Measurements from ENCODE around the gene SLC12A3. TPM values are rescaled to one million over a fixed set of nuclear protein-coding genes. Genes with fewer than 3 reads are reported as not detected.

Gene SLC12A3
- total RNA-seq, 1 donor from 2014 or later: not detected

- Mint-ChIP-seq H3K27me3 (ENCODE audit: insufficient read depth) (peaks cover 6% of the 10 kb centered on the region), H3K9me3 (no peaks in the 10 kb centered on the region), H3K36me3 (ENCODE audit: low read depth) (no peaks in the 10 kb centered on the region), H3K4me3 (no peak overlapping the region), H3K27ac (no peak overlapping the region), H3K4me1 (ENCODE audit: low read depth) (no peaks in the 10 kb centered on the region)
- intact Hi-C loops (cut with micrococcal nuclease): no loop called here
- no peak for DNase-seq (ENCODE audit: low spot score)
Measured at GRCh38 chr16:56891685-56892084, 26.7 kb downstream of the SLC12A3 start.

- H3K4me3 Mint-ChIP-seq: no peak overlapping the region
- intact Hi-C loops (cut with micrococcal nuclease): no loop called here
- no peaks in the 10 kb centered on the region for H3K36me3 Mint-ChIP-seq (ENCODE audit: low read depth)
- peaks cover 6% of the 10 kb centered on the region for H3K27me3 Mint-ChIP-seq (ENCODE audit: insufficient read depth)
- no peaks in the 10 kb centered on the region for H3K9me3 Mint-ChIP-seq
- H3K27ac Mint-ChIP-seq: no peak overlapping the region
- no peak for DNase-seq (ENCODE audit: low spot score)
- H3K4me1 Mint-ChIP-seq (ENCODE audit: low read depth): no peaks in the 10 kb centered on the region
Measured at GRCh38 chr16:56892705-56893104, 27.7 kb downstream of the SLC12A3 start.

GRCh38 chr16:56894331-56894917 lies 29.4 kb downstream of the SLC12A3 start:
- intact Hi-C loops (cut with micrococcal nuclease): no loop called here
- no peak overlapping the region for H3K27ac Mint-ChIP-seq
- no peak for DNase-seq (ENCODE audit: low spot score)
- no peaks in the 10 kb centered on the region for H3K9me3 Mint-ChIP-seq
- no peak overlapping the region for H3K4me3 Mint-ChIP-seq
- peaks cover 8% of the 10 kb centered on the region for H3K27me3 Mint-ChIP-seq (ENCODE audit: insufficient read depth)
- H3K4me1 Mint-ChIP-seq (ENCODE audit: low read depth): peaks cover 11% of the 10 kb centered on the region
- H3K36me3 Mint-ChIP-seq (ENCODE audit: low read depth): no peaks in the 10 kb centered on the region

GRCh38 chr16:56895813-56896212 lies 30.8 kb downstream of the SLC12A3 start:
- H3K4me1 Mint-ChIP-seq (ENCODE audit: low read depth): peaks cover 12% of the 10 kb centered on the region
- DNase-seq (ENCODE audit: low spot score): no peak
- no peak overlapping the region for H3K27ac Mint-ChIP-seq
- intact Hi-C loops (cut with micrococcal nuclease): loop anchor here (5.0 kb wide), 1 partner anchor 56 kb away; no protein-coding TSS in a partner anchor
- no peaks in the 10 kb centered on the region for H3K9me3 Mint-ChIP-seq
- H3K36me3 Mint-ChIP-seq (ENCODE audit: low read depth): no peaks in the 10 kb centered on the region
- H3K4me3 Mint-ChIP-seq: no peak overlapping the region
- peaks cover 12% of the 10 kb centered on the region for H3K27me3 Mint-ChIP-seq (ENCODE audit: insufficient read depth)

- H3K27ac Mint-ChIP-seq: no peak overlapping the region
- no peak for DNase-seq (ENCODE audit: low spot score)
- H3K9me3 Mint-ChIP-seq: no peaks in the 10 kb centered on the region
- H3K36me3 Mint-ChIP-seq (ENCODE audit: low read depth): no peaks in the 10 kb centered on the region
- intact Hi-C loops (cut with micrococcal nuclease): loop anchor here (5.0 kb wide), 1 partner anchor 56 kb away; no protein-coding TSS in a partner anchor
- peaks cover 15% of the 10 kb centered on the region for H3K4me1 Mint-ChIP-seq (ENCODE audit: low read depth)
- no peak overlapping the region for H3K4me3 Mint-ChIP-seq
- peaks cover 16% of the 10 kb centered on the region for H3K27me3 Mint-ChIP-seq (ENCODE audit: insufficient read depth)
Measured at GRCh38 chr16:56896244-56896643, 31.2 kb downstream of the SLC12A3 start.

GRCh38 chr16:56897026-56897799 lies 32.2 kb downstream of the SLC12A3 start:
- Mint-ChIP-seq H3K4me1 (ENCODE audit: low read depth) (peaks cover 15% of the 10 kb centered on the region), H3K27me3 (ENCODE audit: insufficient read depth) (peaks cover 20% of the 10 kb centered on the region), H3K4me3 (no peak overlapping the region), H3K27ac (no peak overlapping the region), H3K36me3 (ENCODE audit: low read depth) (no peaks in the 10 kb centered on the region), H3K9me3 (no peaks in the 10 kb centered on the region)
- no peak for DNase-seq (ENCODE audit: low spot score)
- intact Hi-C loops (cut with micrococcal nuclease): loop anchor here (5.0 kb wide), 1 partner anchor 55 kb away; no protein-coding TSS in a partner anchor

GRCh38 chr16:56898847-56899246 lies 33.8 kb downstream of the SLC12A3 start:
- H3K4me1 Mint-ChIP-seq (ENCODE audit: low read depth): peaks cover 15% of the 10 kb centered on the region
- H3K4me3 Mint-ChIP-seq: no peak overlapping the region
- DNase-seq (ENCODE audit: low spot score): no peak
- no peak overlapping the region for H3K27ac Mint-ChIP-seq
- H3K36me3 Mint-ChIP-seq (ENCODE audit: low read depth): no peaks in the 10 kb centered on the region
- intact Hi-C loops (cut with micrococcal nuclease): loop anchor here (5.0 kb wide), 1 partner anchor 53 kb away; no protein-coding TSS in a partner anchor
- no peaks in the 10 kb centered on the region for H3K9me3 Mint-ChIP-seq
- H3K27me3 Mint-ChIP-seq (ENCODE audit: insufficient read depth): peaks cover 20% of the 10 kb centered on the region

GRCh38 chr16:56903866-56904265 lies 38.9 kb downstream of the SLC12A3 start:
- DNase-seq (ENCODE audit: low spot score): no peak
- Mint-ChIP-seq H3K4me3 (no peak overlapping the region), H3K4me1 (ENCODE audit: low read depth) (peaks cover 10% of the 10 kb centered on the region), H3K27me3 (ENCODE audit: insufficient read depth) (peaks cover 15% of the 10 kb centered on the region), H3K27ac (no peak overlapping the region), H3K9me3 (no peaks in the 10 kb centered on the region), H3K36me3 (ENCODE audit: low read depth) (no peaks in the 10 kb centered on the region)
- intact Hi-C loops (cut with micrococcal nuclease): no loop called here

GRCh38 chr16:56907401-56907800 lies 42.4 kb downstream of the SLC12A3 start:
- Mint-ChIP-seq H3K9me3 (no peaks in the 10 kb centered on the region), H3K36me3 (ENCODE audit: low read depth) (no peaks in the 10 kb centered on the region), H3K4me3 (no peak overlapping the region), H3K4me1 (ENCODE audit: low read depth) (peaks cover 26% of the 10 kb centered on the region), H3K27ac (no peak overlapping the region), H3K27me3 (ENCODE audit: insufficient read depth) (peaks cover 3% of the 10 kb centered on the region)
- no peak for DNase-seq (ENCODE audit: low spot score)
- intact Hi-C loops (cut with micrococcal nuclease): no loop called here

GRCh38 chr16:56909527-56909979 lies 44.5 kb downstream of the SLC12A3 start:
- H3K9me3 Mint-ChIP-seq: no peaks in the 10 kb centered on the region
- H3K4me1 Mint-ChIP-seq (ENCODE audit: low read depth): peaks cover 33% of the 10 kb centered on the region
- H3K4me3 Mint-ChIP-seq: no peak overlapping the region
- no peaks in the 10 kb centered on the region for H3K36me3 Mint-ChIP-seq (ENCODE audit: low read depth)
- intact Hi-C loops (cut with micrococcal nuclease): no loop called here
- DNase-seq (ENCODE audit: low spot score): no peak
- H3K27ac Mint-ChIP-seq: no peak overlapping the region
- H3K27me3 Mint-ChIP-seq (ENCODE audit: insufficient read depth): peaks cover 3% of the 10 kb centered on the region

- no peak overlapping the region for H3K27ac Mint-ChIP-seq
- H3K4me1 Mint-ChIP-seq (ENCODE audit: low read depth): peaks cover 33% of the 10 kb centered on the region
- peaks cover 3% of the 10 kb centered on the region for H3K27me3 Mint-ChIP-seq (ENCODE audit: insufficient read depth)
- no peaks in the 10 kb centered on the region for H3K9me3 Mint-ChIP-seq
- H3K4me3 Mint-ChIP-seq: no peak overlapping the region
- intact Hi-C loops (cut with micrococcal nuclease): no loop called here
- H3K36me3 Mint-ChIP-seq (ENCODE audit: low read depth): no peaks in the 10 kb centered on the region
- DNase-seq (ENCODE audit: low spot score): no peak
Measured at GRCh38 chr16:56910112-56910511, 45.1 kb downstream of the SLC12A3 start.

- DNase-seq (ENCODE audit: low spot score): no peak
- Mint-ChIP-seq H3K27ac (peak overlapping the region; percentile 47), H3K4me1 (ENCODE audit: low read depth) (peaks cover 33% of the 10 kb centered on the region), H3K27me3 (ENCODE audit: insufficient read depth) (peaks cover 3% of the 10 kb centered on the region), H3K4me3 (no peak overlapping the region), H3K36me3 (ENCODE audit: low read depth) (no peaks in the 10 kb centered on the region), H3K9me3 (no peaks in the 10 kb centered on the region)
- intact Hi-C loops (cut with micrococcal nuclease): no loop called here
Measured at GRCh38 chr16:56910654-56911539, 45.9 kb downstream of the SLC12A3 start.
